IPS-18c (cell line): ENCODE data around the gene VAMP8.
"Not testable (repeated sequence)": the region's sequence is repeated elsewhere in the genome, so short reads cannot be mapped to it uniquely, and the experiment has no call there.

Source experiments
- H3K4me3 ChIP-seq: 2 replicates; pipeline ENCODE4 v1.7.0; 2013; ENCODE audit warnings: low read depth, mild to moderate bottlenecking, low read length, moderate library complexity; ENCODE audit not compliant: insufficient read depth
- H3K9me3 ChIP-seq: one replicate; pipeline ENCODE4 v1.6.1; 2013; ENCODE audit warnings: mild to moderate bottlenecking, low read length, moderate library complexity; ENCODE audit not compliant: control insufficient read depth, insufficient read depth

Gene VAMP8

DNA sequence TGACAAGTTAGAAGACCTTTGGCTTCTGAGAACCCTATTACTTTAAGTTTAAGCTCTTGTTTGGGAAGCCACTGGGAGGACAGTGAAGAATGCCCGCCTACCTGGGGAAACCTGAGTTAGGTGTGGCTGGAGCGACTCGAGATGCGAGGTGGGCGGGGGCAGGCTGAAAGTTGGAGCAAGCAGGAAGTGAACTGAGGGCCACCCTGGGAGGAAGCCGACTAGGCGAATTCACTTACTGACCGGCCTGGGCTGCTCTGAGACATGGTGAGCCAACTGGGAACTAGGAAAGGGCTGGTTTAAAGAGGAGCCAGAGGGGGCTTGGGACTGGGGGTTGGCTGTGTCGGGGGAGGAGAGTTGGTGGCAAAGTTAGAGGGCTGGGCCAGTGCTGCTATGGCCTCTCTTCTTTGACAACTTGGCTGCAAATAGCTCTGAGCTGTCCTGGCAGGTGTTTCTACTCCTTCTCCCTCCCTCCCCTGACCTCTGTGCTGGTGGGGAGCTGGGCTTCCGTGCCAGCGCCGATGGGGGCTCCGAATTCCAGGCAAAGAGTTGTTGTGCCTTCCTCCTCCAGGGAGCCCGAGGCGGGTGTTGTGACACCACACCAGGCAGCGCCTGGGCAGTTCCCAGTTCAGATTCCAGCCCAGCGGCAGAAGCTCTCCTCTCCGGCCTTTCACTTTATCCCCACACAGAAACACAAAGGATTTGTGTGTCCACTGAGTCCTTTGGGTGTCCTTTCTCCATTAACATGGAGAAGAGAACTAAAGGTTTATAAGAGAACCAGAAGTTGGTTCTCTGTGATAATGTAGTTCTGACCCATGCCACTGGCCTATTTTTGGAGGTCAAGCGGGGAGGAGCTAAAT is at the start of gene VAMP8:
Gene VAMP8 (plus strand): TSS at position 201 of the 857 bp plus-strand sequence. CDS start 61 bp downstream, at position 262.
- peak within 1 kb of the TSS; percentile 43 for H3K4me3 ChIP-seq
- no peaks in the 10 kb centered on the region for H3K9me3 ChIP-seq

DNA sequence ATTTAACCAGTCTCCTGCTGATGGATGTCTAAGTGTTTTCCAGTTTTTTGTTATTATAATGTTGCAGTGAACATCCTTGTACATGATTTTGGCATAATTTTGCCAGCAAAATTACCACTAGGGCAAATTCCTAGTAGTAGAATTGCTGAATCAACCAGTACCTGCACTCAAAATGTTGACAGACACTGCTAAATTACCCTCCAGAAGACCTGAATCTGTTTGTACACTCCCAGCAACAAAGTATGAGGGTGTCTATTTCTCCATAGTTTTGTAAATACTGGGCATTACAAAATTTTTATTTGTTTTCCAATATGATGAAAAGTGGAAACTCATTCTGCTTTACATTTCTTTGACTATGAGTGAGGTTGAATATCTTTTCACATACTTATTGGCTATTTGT is 49.6 kb upstream of the VAMP8 start:
- no peak overlapping the region for H3K4me3 ChIP-seq
- H3K9me3 ChIP-seq: no peaks in the 10 kb centered on the region

DNA sequence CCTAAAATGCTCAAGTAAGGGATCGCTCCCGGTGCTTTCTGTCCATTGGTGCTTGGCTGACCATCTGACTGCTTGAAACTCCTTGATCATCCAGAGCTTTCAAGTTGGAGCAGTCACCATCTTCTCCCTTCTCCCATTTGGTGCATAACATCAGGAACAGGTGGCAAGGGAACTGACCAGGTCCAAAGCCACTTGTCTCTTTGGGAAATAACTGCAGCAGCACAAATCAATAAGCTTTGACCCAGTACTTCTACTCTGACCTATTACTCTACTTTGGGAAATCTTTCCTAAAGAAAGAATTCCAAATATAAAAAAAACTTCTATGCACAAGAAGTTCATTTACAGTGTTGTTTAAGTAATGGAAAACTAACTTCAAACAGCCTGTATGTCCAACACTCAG is 49.0 kb upstream of the VAMP8 start:
- H3K4me3 ChIP-seq: no peak overlapping the region
- no peaks in the 10 kb centered on the region for H3K9me3 ChIP-seq

DNA sequence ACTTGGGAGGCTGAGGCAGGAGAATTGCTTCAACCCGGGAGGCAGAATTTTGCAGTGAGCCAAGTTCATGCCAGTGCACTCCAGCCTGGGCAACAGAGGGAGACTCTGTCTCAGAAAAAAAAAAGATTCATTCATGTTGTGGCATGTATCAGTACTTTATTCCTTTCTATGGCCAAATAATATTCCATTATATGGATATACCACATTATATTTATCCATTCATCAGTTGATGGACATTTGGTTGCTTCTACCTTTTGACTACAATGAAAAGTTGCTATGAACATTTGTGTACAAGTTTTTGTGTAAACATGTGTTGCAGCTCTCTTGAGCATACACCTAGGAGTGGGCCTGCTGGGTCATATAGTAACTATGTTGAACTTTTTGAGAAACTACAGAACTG is 47.6 kb upstream of the VAMP8 start:
- Histone ChIP-seq H3K4me3 (no peak overlapping the region), H3K9me3 (no peaks in the 10 kb centered on the region)

- H3K9me3 ChIP-seq: no peaks in the 10 kb centered on the region
- H3K4me3 ChIP-seq: no peak overlapping the region
These were observed 45.8 kb upstream of the VAMP8 start for GRCh38 chr2:85531589-85531988.

DNA sequence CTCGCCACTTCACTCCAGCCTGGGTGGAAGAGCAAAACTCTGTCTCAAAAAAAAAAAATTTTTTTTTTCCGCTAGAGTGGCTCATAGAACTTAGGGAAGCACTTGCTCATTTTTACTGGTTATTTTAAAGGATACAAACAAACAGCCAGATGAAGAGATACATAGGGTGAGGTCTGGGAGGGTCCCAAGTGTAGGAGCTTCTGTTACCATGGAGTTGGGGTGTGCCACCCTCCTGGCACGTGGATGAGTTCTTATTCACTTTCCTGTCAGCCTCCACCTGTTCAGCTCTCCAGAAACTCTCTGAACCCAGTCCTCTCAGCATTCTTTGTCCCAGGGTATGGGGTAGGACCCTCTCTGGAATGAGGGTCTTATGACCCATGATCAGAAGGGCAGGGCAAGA is 43.3 kb upstream of the VAMP8 start:
- no peaks in the 10 kb centered on the region for H3K9me3 ChIP-seq
- H3K4me3 ChIP-seq: no peak overlapping the region

DNA sequence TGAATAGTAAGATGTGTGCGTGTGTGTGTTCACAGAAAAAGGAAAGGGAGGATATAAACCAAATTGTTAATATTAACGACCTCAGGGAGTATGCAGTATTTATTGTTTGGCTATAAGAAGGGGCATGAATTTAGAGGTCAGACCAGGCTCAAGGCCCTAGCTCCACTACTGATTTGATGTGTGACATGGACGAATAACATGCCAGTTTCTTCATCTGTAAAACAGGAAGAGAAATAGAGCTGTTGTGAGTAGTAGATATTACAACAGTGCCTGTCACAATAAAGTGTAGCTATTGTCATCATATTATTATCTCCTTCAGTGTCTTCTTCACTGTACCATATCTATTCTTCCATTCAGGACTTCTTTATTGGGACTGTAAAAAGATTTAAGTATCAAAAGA is 42.5 kb upstream of the VAMP8 start:
- Histone ChIP-seq H3K9me3 (no peaks in the 10 kb centered on the region), H3K4me3 (no peak overlapping the region)

DNA sequence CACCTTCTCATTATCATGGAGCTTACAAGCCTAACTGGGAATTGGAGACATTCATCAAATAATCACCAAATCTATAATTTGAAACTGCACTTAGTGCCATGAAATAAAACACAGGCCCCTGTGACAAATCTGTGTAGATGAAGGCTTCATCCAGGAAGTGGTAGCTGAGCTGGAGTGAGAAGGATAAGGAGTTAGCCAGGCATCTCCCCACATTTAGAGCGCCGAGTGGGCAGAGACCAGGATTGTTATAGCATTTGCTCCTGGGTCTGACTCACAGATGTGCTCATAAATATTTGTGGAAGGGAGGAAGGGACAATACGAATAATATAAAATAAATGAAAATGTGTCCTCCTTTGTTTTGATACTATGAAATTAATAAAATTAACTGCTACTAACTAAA is 40.9 kb upstream of the VAMP8 start:
- Histone ChIP-seq H3K4me3 (no peak overlapping the region), H3K9me3 (no peaks in the 10 kb centered on the region)

DNA sequence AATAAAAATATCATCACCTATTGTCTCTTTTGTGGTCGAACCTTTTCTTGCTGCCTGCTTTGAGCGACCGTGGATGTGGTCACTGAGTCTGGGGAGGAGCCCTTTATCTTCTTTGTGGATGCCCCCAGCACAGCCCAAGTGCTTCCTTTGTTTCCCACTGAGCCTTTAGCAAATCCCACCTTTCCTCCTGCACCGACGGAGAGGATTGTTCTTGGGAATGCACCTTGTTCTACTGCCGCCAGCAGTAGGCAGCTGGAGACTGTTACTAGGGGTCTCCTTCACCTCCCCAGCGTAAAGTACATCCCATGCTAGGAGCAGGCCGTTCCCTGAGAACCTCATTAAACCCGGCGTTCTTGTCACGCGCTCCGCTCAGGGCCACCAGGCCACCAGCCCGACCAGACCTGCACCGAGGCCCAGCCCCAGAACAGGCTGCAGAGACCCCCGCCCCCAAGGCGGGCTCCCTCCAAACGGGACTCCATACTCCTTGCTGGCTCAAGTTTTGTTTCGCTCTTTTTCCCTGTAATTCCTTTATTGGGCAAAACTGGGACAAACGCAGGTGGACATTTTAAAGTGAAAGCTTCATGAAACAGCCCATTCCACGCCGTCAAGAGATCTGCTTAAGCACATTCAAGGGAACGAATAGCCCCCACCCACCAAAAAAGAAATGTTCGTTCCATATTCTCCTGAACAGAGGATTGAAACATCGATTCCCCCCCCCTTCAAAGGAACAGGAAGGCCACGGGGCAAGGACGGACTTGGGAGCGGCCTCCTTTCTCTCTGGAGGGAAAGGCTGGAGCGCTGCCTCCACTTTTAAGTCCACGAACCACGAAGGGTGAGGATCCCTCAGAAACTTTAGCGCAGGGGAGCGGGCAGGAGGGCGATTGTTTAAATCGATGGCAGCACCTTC is 39.5 kb upstream of the VAMP8 start:
- no peaks in the 10 kb centered on the region for H3K9me3 ChIP-seq
- peak overlapping the region; percentile 100 for H3K4me3 ChIP-seq

GRCh38 chr2:85538507-85539360 is 38.7 kb upstream of the VAMP8 start, which contains the start of gene MAT2A:
Gene MAT2A (plus strand): TSS chr2:85539168. CDS start chr2:85539288, 120 bp downstream.
- Histone ChIP-seq H3K9me3 (no peaks in the 10 kb centered on the region), H3K4me3 (peak within 1 kb of the TSS; percentile 100)

DNA sequence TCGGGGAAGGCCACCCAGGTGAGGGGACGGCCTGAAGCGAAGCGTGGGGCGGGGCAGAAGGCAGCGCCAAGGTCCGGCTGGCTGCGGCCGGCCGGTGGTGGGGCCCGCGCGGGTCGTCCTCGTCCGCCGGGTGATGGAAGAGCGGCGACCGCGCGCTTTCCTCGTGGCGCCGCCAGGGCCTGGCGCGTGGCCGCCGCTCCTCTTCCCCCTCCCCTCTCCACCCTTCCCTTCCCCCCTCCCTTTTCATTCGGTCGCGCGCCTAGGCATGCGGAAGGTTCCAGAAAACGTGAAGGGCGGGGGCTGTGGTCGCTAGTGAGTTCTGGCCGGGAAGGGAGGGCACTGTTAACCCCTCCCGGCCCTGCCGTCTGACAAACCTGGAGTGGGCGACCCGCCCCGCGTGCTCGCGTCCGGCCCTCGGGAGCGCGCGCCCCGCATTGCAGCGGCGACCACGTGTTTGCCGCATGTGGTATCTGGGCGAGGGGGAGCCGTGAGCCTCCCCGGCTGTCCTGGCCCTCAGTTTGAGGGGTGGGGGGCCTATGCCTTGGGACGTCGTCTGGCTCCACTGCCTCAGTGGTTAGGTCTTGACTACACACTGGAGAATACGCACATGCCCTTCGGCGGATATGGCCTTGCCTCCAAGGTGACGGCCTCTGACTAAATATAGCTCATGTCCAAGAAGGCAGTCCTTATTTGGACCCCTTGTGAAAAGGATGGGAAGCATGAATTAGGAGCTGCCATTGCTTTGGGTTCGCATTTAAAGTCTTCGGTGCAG is 37.8 kb upstream of the VAMP8 start:
- H3K4me3 ChIP-seq: peak overlapping the region; percentile 100
- no peaks in the 10 kb centered on the region for H3K9me3 ChIP-seq

- peak overlapping the region; percentile 100 for H3K4me3 ChIP-seq
- H3K9me3 ChIP-seq: no peaks in the 10 kb centered on the region
These were observed 37.2 kb upstream of the VAMP8 start for GRCh38 chr2:85540133-85540648.

DNA sequence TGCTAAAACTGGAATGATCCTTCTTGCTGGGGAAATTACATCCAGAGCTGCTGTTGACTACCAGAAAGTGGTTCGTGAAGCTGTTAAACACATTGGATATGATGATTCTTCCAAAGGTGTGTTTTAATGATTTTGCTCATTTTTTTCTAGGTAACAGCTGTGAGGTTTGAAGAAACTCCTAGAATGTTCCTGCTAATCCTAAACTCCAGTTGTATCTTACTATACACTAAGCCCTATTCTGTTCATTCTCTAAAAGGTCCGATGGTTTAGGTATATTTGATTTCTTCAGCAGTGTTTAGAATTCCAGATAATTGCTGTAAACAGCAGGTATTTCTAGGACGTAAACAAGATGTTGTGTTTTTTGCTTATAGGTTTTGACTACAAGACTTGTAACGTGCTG is 36.1 kb upstream of the VAMP8 start:
- no peaks in the 10 kb centered on the region for H3K9me3 ChIP-seq
- H3K4me3 ChIP-seq: peak overlapping the region; percentile 100; the same call in 1 of the 2 replicates

GRCh38 chr2:85541753-85542457 is 35.5 kb upstream of the VAMP8 start:
- Histone ChIP-seq H3K9me3 (no peaks in the 10 kb centered on the region), H3K4me3 (no peak overlapping the region)

DNA sequence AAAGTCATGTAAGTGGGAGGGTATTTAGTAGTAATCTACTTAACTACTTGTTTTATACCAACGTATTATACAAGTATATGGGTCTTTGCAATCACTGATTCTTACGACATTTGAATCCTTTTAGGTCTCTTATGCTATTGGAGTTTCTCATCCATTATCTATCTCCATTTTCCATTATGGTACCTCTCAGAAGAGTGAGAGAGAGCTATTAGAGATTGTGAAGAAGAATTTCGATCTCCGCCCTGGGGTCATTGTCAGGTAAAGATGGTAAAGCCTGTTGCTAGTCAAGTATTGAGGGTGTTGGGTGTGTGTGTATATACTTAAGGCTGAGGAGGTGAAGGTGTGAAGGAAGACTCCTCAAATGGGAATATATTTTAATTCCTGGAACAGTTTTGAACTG is 34.6 kb upstream of the VAMP8 start:
- Histone ChIP-seq H3K4me3 (no peak overlapping the region), H3K9me3 (no peaks in the 10 kb centered on the region)

DNA sequence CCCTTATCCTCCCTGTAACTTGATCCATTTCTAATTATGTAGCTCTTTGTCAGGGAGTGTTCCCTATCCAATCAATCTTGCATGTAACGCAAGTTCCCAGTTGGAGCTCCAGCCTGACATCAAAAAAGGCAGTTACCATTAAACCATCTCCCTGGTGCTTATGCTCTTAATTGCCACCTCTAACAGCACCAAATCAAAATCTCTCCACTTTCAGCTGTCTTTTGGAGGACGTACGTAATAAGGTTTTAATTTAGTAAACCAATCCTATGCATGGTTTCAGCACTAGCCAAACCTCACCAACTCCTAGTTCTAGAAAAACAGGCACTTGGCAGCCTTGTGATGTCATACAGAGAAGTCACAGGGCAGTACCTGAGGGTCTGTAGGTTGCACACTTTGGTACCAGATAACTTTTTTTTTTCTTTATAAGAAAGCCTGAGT is 33.1 kb upstream of the VAMP8 start:
- H3K4me3 ChIP-seq, H3K9me3 ChIP-seq: not testable (repeated sequence)
